C4-2B (cell line): ENCODE measurements around the gene CUX1.
"Not testable (repeated sequence)": the region's sequence is repeated elsewhere in the genome, so short reads cannot be mapped to it uniquely, and the experiment has no call there.

Source experiments
- H3K27ac ChIP-seq: fragments of 450-650 bp; 2 replicates; pipeline ENCODE4 v1.5.1; 2017
- ZFX ChIP-seq: fragments of 450-650 bp; IDR thresholded peaks from 2 replicates; pipeline ENCODE4 v1.6.1; 2017
- TF ChIP-seq, protein P1 (sequence below): fragments of 450-650 bp; conservative IDR thresholded peaks from 2 replicates; pipeline ENCODE4 v1.5.1; 2017; ENCODE audit warnings: mild to moderate bottlenecking

CUX1 gene

DNA sequence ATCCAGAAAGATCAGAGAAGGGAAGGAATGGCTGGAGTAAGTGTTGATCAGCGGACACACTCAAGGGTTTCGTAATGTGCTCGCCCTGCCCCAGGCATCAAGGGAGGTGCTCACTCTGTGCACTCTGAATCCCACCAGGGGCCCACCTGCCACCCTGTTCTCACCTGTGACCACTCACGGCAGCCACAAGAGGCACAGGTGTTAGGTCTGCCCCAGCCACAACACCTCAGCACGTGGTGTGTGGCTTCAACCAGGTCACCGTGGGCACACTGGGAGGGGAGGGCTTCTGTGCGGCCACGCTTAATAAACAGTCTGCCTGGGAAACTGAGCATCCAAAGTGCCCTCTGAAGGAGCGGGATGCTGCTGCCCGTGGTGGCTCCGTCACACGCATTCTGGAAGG is 49.8 kb downstream of the CUX1 start:
- TF ChIP-seq ZFX, result no peak
- TF ChIP-seq, protein P1, sequence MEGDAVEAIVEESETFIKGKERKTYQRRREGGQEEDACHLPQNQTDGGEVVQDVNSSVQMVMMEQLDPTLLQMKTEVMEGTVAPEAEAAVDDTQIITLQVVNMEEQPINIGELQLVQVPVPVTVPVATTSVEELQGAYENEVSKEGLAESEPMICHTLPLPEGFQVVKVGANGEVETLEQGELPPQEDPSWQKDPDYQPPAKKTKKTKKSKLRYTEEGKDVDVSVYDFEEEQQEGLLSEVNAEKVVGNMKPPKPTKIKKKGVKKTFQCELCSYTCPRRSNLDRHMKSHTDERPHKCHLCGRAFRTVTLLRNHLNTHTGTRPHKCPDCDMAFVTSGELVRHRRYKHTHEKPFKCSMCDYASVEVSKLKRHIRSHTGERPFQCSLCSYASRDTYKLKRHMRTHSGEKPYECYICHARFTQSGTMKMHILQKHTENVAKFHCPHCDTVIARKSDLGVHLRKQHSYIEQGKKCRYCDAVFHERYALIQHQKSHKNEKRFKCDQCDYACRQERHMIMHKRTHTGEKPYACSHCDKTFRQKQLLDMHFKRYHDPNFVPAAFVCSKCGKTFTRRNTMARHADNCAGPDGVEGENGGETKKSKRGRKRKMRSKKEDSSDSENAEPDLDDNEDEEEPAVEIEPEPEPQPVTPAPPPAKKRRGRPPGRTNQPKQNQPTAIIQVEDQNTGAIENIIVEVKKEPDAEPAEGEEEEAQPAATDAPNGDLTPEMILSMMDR, result no peak
- no peak overlapping the region for H3K27ac ChIP-seq

DNA sequence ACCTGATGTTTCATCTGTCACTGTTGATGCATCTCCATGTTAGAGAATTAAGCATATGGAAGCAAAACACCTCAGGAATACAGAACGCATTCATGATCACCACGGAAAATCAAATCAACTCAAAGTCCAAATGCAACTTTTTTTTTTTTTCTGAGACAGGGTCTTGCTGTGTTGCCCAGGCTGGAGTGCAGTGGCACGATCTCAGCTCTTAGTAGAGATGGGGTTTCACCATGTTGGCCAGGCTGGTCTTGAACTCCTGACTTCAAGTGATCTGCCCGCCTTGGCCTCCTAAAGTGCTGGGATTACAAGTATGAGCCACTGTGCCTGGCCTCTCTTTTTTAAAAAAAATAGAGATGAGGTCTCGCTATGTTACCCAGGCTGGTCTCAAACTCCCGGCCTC is 50.3 kb downstream of the CUX1 start:
- H3K27ac ChIP-seq, result not testable (repeated sequence)

DNA sequence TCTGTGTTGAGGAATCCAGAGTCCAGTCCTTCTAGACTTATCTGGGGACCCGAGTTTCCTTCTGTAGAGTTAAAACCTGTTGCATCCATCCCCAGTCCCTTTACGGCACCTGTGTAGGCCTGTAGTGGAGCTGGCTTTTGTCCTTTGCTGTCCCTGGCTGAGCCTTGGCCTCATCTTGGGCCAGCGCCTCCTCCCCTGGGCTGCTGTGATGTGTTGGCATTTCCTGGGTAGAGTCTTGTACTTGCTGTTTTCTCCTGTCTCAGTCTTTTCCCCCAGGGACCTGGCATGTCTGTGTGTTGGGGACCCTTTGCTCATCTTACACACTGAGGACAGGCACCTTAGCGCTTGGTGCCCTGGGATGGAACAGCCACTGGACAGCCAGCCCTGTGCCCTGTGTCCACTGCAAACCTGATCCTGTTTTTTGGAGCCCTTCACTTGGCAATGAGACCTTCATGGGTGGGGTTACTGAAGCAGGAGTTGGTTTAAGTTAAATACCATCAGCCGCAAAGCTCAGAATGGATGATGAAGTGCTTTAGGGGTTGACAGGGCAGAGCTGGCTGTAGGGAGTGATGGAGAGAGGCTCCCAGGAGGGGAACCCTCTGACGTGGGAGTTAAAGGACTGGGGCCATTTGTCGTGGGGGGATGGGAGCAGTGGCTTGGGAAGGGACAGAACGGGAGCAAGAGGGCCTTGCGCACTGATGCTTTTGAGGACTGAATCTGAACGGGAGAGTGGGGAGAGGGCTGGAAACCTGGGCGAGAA is 50.9 kb downstream of the CUX1 start:
- no peak for TF ChIP-seq ZFX
- TF ChIP-seq, protein P1, result no peak
- no peak overlapping the region for H3K27ac ChIP-seq

DNA sequence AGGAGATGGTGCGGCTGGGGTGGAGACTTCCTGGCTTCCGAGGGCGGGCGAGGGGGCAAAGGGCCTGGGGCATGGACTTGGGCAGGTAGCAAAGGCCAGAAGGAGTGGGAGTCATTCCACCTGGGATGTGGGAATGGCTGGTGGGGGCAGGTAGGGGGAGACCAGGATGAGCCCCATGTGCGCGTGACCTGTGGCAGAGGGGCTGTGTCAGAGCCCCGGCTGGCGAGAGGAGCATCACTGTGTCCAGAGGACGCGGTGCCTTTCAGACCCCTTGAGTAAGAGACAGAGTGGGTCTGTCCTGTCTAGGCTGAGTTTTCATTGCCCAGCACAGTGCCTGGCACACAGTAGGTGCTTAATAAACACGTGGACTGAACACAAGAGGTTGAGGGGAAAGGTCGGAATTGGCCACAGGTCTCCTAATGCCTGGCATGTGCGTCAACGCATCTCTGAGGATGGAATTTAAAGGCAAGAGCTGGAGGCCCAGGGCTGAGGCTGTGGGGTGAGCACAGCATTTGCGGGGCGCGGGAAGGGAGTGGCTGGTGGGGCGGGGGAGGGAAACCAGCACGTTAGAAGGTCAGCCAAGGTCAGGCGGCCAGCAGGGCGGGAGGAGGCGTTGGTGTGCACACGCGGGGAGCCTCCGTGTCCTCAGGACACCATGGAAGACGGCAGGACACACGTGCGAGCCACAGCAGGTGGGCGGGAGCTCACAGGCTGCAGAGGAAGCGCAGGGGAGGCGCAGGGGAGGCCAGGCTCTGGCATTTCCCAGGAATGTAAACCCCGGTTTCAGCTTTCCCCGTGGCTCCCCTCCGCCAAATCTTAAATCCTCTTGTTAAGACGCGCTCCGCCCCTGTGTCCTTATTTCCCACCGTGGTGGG is 51.8 kb downstream of the CUX1 start:
- TF ChIP-seq, protein P1, result no peak
- TF ChIP-seq ZFX, result no peak
- H3K27ac ChIP-seq, result peak overlapping the region; percentile 45

DNA sequence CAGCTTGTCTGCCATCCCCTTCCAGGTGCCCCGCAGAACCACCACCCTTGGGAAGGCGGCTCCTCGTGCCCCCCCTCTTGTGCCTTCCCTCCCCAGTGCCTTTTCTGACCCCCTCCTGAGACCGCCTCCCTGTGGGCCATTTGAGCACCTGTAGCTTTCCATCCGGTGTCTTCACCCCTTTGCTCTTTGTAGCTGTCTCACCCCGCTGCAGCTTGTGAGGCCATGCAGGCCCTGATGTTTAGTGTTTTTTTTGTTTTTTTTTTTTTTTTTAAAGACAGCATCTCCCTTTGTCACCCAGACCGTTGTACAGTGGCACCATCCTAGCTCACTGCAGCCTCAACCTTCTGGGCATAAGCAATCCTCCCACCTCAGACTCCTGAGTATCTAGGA is 52.5 kb downstream of the CUX1 start:
- peak overlapping the region; percentile 45 for H3K27ac ChIP-seq

DNA sequence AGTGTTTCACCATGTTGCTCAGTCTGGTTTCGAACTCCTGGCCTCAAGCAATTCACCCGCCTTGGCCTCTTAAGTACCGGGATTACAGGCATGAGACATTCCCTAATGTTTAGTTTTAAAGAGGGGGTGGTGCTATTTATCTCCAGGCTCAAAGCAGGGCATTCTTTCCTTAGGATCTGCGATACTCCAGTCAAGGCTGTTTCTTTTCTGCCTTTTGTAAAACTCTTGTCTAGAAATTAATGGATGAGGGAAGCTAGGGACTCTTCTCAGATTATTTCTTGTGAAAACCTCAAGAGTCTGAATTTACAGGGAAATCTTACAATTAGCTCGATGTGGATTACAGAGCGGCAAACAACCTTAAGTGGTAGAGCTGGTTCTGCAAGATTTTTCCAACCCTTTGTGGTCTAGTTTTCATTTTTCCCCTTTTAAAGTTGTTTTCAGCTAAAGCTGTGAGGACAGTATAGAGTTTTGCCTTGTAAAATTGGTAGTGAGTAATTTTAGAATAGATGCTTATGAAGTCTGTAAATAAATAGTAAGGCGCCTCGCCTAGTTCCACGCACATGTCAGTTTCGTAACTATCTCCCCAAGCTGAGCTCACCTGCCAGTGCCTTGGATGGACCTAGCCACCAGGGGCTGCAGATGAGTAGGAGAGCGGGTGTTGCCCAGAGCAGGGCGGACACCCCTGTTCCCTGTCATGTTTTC is 53.1 kb downstream of the CUX1 start:
- TF ChIP-seq, protein P1, result no peak
- no peak for TF ChIP-seq ZFX
- peak overlapping the region; percentile 45 for H3K27ac ChIP-seq

More for the DNA sequence above, 52.5 kb downstream of the CUX1 start:
- TF ChIP-seq, protein P1, result no peak
- no peak for TF ChIP-seq ZFX

DNA sequence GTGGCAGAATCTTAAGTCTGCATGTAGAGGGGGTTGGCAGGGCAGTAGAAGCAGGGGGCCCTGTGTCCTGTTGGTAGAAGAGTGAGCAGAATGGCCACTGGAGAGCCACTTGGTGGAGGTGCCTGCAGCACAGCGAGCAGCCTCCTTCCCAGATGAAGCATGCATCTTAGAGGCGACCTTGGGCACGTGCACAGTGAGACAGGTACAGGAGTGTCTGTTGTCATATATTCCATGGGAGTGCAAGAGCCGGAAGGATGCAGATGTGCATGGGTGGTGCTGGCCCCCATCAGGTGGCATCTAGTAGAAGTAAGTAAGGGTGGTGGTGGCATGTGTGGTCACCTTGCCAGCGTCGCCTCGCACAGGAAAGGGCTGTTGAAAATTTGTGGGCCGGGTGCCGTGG is 53.9 kb downstream of the CUX1 start:
- H3K27ac ChIP-seq, result no peak overlapping the region; the same call in 1 of the 2 replicates
- TF ChIP-seq, protein P1, result no peak
- TF ChIP-seq ZFX, result no peak
